Liver (tissue), 3 donors: ENCODE data around the gene PEMT.

Source experiments
- EGR1 ChIP-seq, 2 donors: IDR thresholded peaks; 2 replicates each; pipeline ENCODE4 v1.6.1; 2016 to 2018; ENCODE audit warnings: antibody characterized with exemption in 2 of 2, low read depth in 2 of 2
- RAD21 ChIP-seq, 2 donors: IDR thresholded peaks; 2 replicates each; pipeline ENCODE4 v1.6.1; 2016; ENCODE audit warnings: antibody characterized with exemption in 2 of 2, mild to moderate bottlenecking in 2 of 2
- SP1 ChIP-seq: IDR thresholded peaks from 2 replicates; pipeline ENCODE4 v1.6.1; 2018; ENCODE audit warnings: antibody characterized with exemption, mild to moderate bottlenecking
- TAF1 ChIP-seq: conservative IDR thresholded peaks from 2 replicates; pipeline ENCODE4 v1.6.1; 2016; ENCODE audit warnings: antibody characterized with exemption, mild to moderate bottlenecking
- TF ChIP-seq, protein P1 (sequence below): fragments of 150-350 bp; IDR thresholded peaks from 2 replicates; pipeline ENCODE4 v1.5.1; 2017; ENCODE audit warnings: improper control_type of control experiment, low read depth, low read length; ENCODE audit not compliant: missing input control
- TF ChIP-seq, protein P2 (sequence below): IDR thresholded peaks from 2 replicates; pipeline ENCODE4 v1.6.1; 2016; ENCODE audit warnings: antibody characterized with exemption
- TF ChIP-seq, protein P3 (sequence below): IDR thresholded peaks from 2 replicates; pipeline ENCODE4 v1.6.1; 2016; ENCODE audit warnings: antibody characterized with exemption, mild to moderate bottlenecking
- donor health status: healthy.
- donor health status: healthy.

DNA sequence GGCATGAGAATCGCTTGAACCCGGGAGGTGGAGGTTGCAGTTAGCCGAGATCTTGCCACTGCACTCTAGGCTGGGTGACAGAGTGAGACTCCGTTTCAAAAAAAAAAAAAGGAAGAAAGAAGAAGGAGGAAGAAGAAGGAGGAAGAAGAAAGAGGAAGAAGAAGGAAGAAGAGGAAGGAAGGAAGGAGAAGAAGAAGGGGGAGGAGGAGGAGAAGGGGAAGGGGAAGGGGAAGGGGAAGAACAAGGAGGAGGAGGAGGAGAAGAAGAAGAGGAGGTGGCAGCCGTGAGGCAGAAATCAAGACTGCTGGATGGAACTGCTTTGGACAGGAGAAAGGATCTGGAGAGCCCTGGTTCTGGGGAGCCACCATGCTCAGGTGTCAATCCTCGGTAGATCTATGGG is 29.7 kb upstream of the PEMT start:
- TF ChIP-seq, protein P1, sequence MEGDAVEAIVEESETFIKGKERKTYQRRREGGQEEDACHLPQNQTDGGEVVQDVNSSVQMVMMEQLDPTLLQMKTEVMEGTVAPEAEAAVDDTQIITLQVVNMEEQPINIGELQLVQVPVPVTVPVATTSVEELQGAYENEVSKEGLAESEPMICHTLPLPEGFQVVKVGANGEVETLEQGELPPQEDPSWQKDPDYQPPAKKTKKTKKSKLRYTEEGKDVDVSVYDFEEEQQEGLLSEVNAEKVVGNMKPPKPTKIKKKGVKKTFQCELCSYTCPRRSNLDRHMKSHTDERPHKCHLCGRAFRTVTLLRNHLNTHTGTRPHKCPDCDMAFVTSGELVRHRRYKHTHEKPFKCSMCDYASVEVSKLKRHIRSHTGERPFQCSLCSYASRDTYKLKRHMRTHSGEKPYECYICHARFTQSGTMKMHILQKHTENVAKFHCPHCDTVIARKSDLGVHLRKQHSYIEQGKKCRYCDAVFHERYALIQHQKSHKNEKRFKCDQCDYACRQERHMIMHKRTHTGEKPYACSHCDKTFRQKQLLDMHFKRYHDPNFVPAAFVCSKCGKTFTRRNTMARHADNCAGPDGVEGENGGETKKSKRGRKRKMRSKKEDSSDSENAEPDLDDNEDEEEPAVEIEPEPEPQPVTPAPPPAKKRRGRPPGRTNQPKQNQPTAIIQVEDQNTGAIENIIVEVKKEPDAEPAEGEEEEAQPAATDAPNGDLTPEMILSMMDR = no peak
- TF ChIP-seq, protein P2, sequence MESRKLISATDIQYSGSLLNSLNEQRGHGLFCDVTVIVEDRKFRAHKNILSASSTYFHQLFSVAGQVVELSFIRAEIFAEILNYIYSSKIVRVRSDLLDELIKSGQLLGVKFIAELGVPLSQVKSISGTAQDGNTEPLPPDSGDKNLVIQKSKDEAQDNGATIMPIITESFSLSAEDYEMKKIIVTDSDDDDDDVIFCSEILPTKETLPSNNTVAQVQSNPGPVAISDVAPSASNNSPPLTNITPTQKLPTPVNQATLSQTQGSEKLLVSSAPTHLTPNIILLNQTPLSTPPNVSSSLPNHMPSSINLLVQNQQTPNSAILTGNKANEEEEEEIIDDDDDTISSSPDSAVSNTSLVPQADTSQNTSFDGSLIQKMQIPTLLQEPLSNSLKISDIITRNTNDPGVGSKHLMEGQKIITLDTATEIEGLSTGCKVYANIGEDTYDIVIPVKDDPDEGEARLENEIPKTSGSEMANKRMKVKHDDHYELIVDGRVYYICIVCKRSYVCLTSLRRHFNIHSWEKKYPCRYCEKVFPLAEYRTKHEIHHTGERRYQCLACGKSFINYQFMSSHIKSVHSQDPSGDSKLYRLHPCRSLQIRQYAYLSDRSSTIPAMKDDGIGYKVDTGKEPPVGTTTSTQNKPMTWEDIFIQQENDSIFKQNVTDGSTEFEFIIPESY = no peak
- TF ChIP-seq RAD21 (IDR thresholded peaks at IDR 0.05) (no peak), SP1 (no peak), TAF1 (no peak), EGR1 (IDR thresholded peaks at IDR 0.05; ENCODE audit: low read depth in 2 of 2) (no peak)
- TF ChIP-seq, protein P3, sequence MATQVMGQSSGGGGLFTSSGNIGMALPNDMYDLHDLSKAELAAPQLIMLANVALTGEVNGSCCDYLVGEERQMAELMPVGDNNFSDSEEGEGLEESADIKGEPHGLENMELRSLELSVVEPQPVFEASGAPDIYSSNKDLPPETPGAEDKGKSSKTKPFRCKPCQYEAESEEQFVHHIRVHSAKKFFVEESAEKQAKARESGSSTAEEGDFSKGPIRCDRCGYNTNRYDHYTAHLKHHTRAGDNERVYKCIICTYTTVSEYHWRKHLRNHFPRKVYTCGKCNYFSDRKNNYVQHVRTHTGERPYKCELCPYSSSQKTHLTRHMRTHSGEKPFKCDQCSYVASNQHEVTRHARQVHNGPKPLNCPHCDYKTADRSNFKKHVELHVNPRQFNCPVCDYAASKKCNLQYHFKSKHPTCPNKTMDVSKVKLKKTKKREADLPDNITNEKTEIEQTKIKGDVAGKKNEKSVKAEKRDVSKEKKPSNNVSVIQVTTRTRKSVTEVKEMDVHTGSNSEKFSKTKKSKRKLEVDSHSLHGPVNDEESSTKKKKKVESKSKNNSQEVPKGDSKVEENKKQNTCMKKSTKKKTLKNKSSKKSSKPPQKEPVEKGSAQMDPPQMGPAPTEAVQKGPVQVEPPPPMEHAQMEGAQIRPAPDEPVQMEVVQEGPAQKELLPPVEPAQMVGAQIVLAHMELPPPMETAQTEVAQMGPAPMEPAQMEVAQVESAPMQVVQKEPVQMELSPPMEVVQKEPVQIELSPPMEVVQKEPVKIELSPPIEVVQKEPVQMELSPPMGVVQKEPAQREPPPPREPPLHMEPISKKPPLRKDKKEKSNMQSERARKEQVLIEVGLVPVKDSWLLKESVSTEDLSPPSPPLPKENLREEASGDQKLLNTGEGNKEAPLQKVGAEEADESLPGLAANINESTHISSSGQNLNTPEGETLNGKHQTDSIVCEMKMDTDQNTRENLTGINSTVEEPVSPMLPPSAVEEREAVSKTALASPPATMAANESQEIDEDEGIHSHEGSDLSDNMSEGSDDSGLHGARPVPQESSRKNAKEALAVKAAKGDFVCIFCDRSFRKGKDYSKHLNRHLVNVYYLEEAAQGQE = no peak
